Posterior vena cava (tissue), 2 donors: ENCODE measurements around the gene SART1. TPM values are rescaled to one million over a fixed set of nuclear protein-coding genes. Genes with fewer than 3 reads are reported as not detected.
"Not testable (repeated sequence)": the region's sequence is repeated elsewhere in the genome, so short reads cannot be mapped to it uniquely, and the experiment has no call there.

Experiments used
- DNase-seq: peaks from one replicate; pipeline ENCODE4 v3.0.0-alpha.2; 2020; ENCODE audit warnings: low spot score
- intact Hi-C, 2 donors: fragments of 100-400 bp; cut with DNase I; formaldehyde crosslinking; loops; one replicate each; pipeline versions ENCODE4 v1.14.1 to v1.14.2; 2022 to 2023
- total RNA-seq, 2 donors: library from RNA; stranded (reverse); fragmentation: NEBNext Ultra II Directional; extraction: Animal tissue kit (Norgen Biotek cat#: 25700); gene quantifications; one replicate each; pipeline ENCODE4 v1.2.1, GENCODE V29; 2021
- donor health status: DM: yes; HTN: yes; CAD: no.
- donor health status: DM: yes; HTN: yes; CAD: no.

The SART1 gene
- total RNA-seq, 2 donors from 2014 or later: 41.1 to 46.2 TPM

DNA sequence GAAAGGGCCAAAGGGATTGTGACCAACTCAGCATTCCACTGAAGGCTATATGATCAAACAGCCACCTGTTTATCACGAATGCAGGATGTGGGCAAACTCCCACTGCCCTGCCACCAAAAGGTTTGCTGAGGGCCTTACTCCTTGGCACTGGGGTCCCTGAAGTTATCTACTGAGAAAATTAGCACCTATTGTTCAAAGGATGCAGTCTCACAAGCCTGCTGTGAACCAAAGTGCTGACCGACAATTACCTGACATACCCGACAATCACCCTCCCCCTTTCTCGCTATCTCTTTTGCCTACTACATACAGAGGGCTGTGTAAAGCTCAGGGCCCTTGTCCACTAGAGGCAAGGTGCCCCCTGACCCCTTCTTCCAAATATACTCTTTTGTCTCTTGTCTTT lies 48.5 kb downstream of the SART1 start:
- intact Hi-C loops: not testable (repeated sequence)

DNA sequence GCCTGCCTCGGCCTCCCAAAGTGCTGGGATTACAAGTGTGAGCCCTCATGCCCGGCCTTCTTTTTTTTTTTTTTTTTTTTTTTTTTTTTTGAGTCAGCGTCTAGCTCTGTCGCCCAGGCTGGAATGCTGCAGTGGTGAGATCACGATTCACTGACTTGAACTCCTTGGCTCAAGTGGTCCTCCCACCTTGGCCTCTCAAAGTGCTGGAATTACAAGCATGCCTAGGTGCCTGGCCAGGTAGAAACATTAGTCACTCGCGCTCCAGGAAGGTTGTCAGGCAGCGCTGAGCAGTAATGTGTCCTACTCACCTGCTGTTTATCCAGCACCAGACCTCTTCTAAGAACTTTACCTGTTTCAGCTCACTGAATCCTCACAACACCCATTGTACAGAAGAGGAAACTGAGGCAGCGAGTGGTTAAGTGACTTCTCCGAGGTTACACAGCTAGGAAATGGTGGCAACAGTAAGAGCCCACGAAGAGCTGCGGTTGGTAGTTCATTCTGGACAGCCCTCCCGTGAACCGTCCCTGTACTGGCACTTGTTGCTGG lies 49.8 kb downstream of the SART1 start:
- no peak for DNase-seq
- intact Hi-C loops: no loop called here

More for the DNA sequence above, 48.5 kb downstream of the SART1 start:
- DNase-seq: not testable (repeated sequence)

DNA sequence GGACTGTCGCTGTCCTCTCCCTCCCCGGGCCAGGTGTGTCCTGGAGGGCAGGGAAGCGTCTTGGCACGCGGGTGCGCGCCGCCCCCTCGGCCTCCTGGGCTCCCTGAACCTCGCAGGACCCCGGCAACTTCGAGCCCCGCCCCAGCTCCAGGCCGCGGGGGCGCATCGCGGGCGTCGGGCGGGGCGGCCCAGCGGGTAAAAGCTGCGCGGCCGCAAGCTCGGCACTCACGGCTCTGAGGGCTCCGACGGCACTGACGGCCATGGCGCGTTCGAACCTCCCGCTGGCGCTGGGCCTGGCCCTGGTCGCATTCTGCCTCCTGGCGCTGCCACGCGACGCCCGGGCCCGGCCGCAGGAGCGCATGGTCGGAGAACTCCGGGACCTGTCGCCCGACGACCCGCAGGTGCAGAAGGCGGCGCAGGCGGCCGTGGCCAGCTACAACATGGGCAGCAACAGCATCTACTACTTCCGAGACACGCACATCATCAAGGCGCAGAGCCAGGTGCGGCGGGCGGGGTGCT lies 50.3 kb downstream of the SART1 start, which contains the start of gene CST6:
Gene CST6 (plus strand): TSS at position 224 of the 519 bp plus-strand sequence. CDS start 37 bp downstream, at position 261.
- DNase-seq: no peak
- intact Hi-C loops: no loop called here

DNA sequence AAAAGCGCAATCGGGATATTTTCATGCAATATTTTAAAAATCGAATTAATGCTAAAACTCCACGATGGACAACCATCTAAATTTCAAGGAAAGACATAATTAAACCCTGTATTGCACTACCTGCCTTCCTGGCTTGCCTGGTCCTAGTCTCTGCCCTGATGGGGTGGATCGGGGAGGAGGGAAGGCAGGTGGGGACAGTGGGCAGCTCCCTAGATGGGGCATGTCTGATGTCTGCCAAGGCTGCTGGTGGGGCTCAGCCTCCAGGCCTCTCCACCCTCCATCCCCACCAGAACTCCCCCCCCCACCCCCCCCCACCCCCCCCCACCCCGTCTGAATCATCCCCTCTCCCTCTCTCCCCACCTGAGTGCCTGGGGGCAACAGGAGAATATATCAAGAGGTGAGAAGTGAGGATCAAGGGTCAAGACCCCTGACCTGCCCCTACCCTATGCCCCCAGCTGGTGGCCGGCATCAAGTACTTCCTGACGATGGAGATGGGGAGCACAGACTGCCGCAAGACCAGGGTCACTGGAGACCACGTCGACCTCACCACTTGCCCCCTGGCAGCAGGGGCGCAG lies 50.9 kb downstream of the SART1 start:
- DNase-seq: no peak

DNA sequence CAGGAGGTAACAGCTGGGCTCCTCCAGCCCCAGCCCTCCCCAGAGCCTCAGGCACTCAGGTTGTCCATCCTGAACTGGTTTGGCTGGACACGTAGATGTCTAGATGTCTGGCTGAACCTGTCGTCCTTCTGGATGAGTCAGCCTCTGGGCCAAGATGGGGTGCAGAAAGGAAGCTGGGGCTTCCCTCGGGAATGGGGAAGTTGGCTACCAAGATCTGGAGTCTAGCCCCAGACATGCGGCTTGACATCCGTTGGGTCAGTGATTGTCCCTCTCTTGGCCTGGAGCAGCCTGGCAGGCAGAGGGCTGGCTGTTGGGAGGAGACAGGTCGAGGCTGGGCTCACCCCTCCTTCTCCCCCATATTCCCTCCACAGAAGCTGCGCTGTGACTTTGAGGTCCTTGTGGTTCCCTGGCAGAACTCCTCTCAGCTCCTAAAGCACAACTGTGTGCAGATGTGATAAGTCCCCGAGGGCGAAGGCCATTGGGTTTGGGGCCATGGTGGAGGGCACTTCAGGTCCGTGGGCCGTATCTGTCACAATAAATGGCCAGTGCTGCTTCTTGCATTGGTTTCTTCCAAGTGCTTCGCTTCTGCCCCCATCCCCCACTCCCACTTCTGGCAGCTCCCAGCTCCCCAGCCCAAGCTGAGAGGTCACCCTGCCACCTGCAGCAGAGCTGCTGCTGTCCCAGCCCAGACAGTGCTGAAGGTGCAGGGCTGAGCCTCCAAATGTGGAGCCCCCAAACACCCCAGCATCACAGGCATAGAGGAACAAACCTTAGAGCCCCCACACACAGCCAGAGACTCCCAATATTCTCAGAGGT lies 51.6 kb downstream of the SART1 start:
- intact Hi-C loops: no loop called here
- no peak for DNase-seq

More for the DNA sequence above, 50.9 kb downstream of the SART1 start:
- intact Hi-C loops: no loop called here

DNA sequence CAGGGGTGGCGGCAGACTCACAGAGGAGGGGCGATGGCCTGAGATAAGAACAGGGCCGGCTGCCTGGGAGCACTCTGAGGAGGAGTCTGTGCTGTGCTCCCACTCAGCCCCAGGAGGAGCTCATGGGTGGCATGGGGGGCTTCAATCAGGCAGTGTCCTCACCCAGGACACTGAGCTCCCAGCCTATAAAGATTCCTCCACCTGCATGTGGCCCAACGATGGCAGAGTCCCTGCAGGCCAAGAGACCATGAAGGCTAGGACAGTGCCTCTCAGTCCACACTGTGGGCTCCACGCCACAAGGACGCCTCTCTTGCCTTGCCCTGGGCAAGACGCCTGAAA lies 52.2 kb downstream of the SART1 start:
- intact Hi-C loops: no loop called here
- DNase-seq: no peak

DNA sequence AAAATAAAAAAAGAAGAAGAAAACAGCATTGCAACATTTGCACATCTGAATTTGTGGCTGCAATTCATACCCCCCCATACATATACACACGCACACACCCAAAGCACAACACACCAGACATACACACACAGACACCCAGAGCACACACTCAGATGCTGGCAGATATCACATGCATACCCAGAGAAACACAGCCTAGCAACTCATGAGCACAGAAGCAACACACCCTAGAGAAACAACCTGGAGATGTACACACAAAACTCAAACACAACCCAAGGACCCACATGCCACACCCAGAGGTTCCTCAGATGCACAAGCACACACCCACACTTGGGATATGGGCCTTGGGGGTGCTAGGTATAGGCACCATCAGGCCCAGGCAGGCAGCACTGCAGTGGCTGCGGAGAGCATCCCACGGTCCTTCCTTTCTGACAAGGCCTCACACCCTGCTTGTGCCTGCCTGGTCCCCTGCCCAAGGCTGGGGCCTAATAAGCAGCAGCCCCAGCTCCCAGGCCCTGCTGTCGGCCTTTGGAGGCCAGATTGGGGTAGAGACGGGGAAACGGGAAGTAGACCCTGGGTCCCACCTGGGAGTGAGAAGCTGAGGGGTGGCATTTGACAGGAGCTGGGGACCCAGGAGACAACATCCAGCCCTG lies 53.4 kb downstream of the SART1 start:
- intact Hi-C loops: no loop called here
- DNase-seq: no peak

DNA sequence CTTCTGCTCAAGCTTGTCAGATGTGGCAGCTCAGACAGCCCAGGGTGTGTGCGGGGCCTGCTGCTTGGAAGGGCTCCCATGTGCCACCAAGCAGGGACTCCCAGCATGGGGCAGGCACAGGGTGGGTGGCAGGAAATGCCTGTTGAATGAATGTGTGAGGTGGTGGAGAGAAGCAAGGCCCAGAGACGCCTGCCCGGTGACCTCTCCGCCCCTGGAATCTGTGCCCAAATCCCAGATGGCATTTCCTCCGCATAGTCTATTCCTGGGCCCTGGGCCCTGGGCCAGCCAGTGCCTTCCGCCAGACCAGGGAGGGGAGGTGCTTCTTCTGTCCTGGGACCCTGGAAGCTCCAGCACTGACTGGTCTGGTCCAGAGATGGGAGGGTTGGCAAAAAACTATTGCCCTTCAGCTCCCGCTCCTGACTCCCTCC lies 53.9 kb downstream of the SART1 start:
- intact Hi-C loops: no loop called here
- DNase-seq: peak; percentile 74

DNA sequence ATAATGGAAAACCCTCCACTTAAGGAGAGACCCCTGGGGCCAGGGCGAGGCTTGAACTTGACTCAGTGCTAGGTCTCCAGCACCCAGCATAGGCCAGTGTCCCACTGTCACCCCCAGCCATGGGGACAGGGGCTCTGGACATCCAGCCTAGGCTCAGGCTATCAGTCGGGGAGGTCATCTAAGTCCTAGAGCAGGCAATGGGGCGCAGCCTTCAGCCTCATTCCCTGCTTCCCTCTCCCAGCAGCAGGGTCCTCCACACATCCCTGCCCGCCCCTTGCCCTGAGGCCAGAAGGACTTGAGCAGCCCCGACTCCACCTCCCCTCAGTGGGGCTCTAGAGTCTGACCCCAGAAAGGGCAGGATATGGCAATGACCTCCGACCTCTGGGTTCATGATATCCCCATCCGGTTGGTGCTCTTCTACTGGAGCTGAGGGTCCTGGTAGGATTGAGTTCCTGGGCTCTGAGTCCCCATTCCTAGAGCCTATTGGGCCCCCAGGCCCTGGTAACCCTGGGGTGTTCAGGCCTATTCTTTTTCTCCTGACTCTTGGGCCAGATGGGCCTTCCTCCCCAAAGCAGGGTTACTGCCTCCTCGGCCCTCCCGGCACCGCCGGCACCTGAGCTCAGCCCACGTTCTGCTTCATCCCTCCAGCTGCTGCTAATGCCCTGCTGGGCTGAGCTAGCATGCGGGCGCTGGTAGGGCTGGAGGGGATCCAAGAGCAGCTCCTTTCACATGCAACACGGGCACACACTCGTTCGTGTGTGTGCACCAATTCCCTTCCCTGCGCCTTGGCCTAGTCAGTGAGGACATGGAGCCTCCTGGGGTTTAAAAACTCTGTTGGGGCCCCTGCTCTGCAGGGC lies 54.6 kb downstream of the SART1 start:
- intact Hi-C loops: no loop called here
- DNase-seq: peak; percentile 45

DNA sequence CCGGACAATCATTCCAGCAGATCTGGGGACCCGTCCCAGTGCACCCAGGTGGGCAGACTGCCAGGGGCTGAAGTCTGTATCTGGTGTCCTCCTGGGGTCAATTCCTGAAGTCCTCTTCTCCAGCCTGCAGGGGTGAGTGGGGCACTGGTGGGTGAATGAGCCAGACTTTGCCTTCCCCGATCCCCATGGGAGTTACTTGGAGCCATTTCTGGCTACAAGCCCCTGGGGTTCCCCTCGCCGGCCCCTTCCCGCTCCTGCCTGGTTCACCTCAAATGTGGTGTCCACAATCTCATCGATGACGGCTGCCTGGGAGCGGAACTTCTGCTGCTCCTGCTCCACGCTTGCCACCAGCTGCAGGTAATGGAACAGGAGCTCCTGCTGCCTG lies 55.3 kb downstream of the SART1 start:
- intact Hi-C loops: no loop called here
- DNase-seq: peak; percentile 70

DNA sequence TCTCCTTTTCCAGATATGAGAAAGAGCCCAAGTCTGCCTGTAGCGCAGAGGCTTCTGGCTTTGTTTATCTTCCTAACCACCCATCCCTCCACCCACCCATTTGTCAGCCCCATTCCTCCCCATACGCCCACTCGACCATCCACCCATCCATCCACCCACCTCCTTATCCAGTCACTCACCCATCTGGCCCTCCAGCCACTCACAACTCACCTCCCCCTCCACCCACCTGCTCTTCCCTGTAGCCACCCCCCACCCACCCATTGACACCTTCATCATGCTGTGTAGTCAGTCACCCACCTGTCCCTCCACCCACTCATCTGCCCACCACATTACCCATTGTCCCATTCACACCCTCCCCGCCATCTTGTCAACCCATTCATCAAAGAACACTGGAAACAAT lies 55.8 kb downstream of the SART1 start:
- DNase-seq: no peak
- intact Hi-C loops: no loop called here

DNA sequence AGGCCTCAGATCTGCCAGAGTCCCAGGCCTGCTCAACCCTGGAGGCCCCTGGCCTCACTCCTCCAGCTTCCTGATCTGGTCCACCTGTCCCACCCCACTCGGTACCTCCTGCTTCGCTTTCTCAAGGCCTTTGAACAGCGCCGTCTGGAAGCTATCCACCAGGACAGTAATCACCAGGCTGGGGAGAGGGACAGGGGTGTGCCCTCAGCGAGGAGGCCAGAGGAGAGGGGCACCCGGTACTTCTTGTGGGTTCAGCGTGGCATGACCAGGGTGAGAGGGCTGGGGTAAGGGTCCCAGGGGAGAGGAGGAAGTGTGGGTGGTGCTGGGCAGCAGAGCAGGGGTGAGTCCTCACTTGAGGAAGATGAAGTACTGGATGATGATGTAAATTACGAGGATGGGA lies 58.7 kb downstream of the SART1 start:
- intact Hi-C loops: no loop called here
- DNase-seq: no peak

DNA sequence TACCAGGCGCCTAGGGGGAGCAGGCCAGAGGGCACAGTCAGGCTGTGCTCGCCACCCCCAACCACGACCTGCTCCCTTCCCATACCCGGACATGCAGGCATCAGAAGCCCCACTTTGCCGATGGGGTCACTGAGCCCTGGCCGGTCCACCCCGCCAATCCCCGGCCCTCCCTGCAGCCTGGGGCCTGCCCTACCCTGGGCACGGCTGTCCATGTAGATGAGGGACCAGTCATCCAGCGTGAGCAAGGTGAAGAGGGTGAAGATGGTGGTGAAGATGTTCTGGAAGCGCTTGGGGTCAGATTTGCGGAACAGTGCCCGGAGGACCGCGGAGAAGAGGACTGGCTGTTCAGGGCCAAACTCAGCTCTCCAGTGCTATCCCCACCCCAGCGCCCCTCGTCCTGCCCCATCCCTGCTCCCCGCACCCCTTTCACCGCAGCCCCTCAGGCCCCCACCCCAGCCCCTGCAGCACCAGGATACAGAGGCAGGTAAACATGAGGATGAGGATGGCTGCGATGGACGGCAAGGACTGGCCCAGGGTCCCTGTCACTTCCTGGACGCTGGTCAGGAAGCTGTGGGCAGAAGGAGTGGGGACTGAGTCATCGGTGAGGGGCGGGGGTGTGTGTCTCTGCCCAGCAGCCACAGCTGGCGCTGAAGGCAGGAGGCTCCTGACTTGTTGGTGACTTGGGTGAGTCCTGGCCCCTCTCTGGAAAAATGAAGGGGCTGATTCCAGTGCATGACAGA lies 59.3 kb downstream of the SART1 start:
- DNase-seq: peak; percentile 89
- intact Hi-C loops: no loop called here

DNA sequence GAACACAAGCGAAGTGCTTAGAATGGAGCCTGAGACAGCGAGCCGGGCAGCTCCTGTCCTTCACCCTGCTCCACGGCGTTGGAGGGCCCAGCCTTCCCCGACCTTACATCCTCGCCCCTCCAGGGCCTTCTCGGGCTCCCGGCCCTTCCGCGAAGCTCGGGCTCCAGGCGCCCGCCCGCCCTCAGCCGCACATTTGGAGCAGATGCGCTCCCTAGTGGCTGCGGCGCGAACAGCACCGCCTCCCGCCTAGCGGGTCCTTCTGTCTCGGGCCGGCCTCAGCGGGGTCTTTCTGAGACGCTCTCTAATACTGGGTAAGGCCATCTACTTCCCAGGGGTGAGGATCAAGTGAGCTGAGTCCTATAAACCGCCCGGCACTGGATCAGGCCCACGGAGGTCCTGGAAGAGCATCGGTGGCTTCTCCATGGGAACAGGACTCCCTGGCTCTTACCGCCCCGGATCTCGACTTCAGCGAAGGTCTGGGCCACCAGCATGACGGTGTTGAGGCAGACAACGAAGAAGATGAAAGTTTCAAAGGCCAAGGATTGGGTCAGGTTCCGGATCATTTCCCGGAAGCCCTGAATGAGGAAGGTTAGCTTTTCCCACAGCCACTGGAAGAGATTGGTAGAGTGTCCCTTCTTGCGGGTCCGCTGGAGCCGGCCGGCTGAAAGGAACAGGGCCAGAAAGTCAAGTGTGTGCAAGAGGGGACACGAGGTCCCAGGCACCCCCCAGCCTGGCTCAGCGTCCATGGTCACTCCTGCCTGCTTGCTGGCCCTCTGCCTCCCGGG lies 61.1 kb downstream of the SART1 start:
- peak; percentile 91 for DNase-seq
- intact Hi-C loops: no loop called here

DNA sequence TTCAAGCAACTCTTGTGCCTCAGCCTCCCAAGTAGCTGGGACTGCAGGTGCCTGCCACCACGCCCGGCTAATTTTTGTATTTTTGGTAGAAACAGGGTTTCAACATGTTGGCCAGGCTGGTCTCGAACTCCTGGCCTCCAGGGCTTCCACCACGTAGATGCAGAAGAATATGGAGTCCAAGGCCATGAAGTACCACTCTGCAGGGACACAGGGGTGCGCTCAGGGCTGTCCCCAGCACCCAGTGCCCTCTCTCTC lies 61.6 kb downstream of the SART1 start:
- intact Hi-C loops, DNase-seq: not testable (repeated sequence)

DNA sequence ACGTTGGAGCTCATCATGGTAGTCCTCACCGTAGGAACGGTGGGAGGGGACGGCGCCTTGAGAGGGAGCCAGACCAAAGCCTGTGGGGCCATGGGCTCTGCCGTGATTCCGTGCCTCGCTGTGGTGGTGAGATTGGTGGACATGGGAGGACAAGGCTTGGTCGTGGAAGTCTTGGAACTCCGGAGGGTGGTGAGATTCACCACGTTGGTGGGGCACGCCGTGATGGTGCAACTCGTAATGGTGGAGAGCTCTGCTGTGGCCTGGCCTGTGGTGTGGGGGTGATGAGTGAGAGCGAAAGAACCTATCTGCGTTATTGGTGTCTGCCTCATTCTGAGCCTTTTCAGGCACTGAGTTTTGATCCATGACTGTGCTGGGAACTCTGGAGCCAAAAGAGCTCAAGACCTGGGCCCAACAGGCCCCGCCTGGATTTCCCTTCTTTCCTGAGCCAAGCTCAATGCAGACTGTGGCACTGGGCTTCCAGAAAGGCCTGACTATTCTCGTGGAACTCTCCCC lies 64.5 kb downstream of the SART1 start, which contains the start of gene CATSPER1:
Gene CATSPER1 (minus strand): TSS at position 463 of the 513 bp plus-strand sequence. CDS start 100 bp downstream, at position 363.
- intact Hi-C loops: no loop called here
- DNase-seq: no peak
